Inferior parietal cortex (tissue), 1 donor: ENCODE data around the gene MAN1C1.
A peak's percentile ranks its signal among the peaks of the same experiment; 100 is the strongest.

Experiments
- DNase-seq: peaks from one replicate; pipeline ENCODE4 v3.0.0-alpha.2; 2016; ENCODE audit errors: extremely low spot score

MAN1C1 gene

GRCh38 chr1:25739341-25739740 is 122.8 kb downstream of the MAN1C1 start:
- DNase-seq = no peak

GRCh38 chr1:25740071-25740470 is 123.5 kb downstream of the MAN1C1 start:
- no peak for DNase-seq

- DNase-seq = no peak
These were observed 125.7 kb downstream of the MAN1C1 start for GRCh38 chr1:25742316-25742715.

GRCh38 chr1:25743164-25744139 is 126.9 kb downstream of the MAN1C1 start:
- DNase-seq = peak; percentile 55

GRCh38 chr1:25744140-25744581 is 127.6 kb downstream of the MAN1C1 start:
- DNase-seq = no peak

- DNase-seq = no peak
These were observed 128.2 kb downstream of the MAN1C1 start for GRCh38 chr1:25744636-25745425.

- no peak for DNase-seq
These were observed 129.9 kb downstream of the MAN1C1 start for GRCh38 chr1:25746299-25747045.

- no peak for DNase-seq
These were observed 130.6 kb downstream of the MAN1C1 start for GRCh38 chr1:25747046-25747719.

GRCh38 chr1:25748531-25749205 is 132.1 kb downstream of the MAN1C1 start:
- DNase-seq = no peak

GRCh38 chr1:25750923-25751605 is 134.5 kb downstream of the MAN1C1 start:
- no peak for DNase-seq

- DNase-seq = peak; percentile 47
These were observed 138.0 kb downstream of the MAN1C1 start for GRCh38 chr1:25754470-25755181.

GRCh38 chr1:25755475-25756125 is 139.0 kb downstream of the MAN1C1 start:
- no peak for DNase-seq

GRCh38 chr1:25756215-25756614 is 139.6 kb downstream of the MAN1C1 start:
- no peak for DNase-seq

GRCh38 chr1:25757151-25757845 is 140.7 kb downstream of the MAN1C1 start:
- no peak for DNase-seq

GRCh38 chr1:25757846-25758185 is 141.2 kb downstream of the MAN1C1 start:
- no peak for DNase-seq

- no peak for DNase-seq
These were observed 142.0 kb downstream of the MAN1C1 start for GRCh38 chr1:25758466-25759070.

- DNase-seq = no peak
These were observed 143.6 kb downstream of the MAN1C1 start for GRCh38 chr1:25760122-25760719.

GRCh38 chr1:25760871-25761270 is 144.3 kb downstream of the MAN1C1 start:
- DNase-seq = no peak
